Naive thymus-derived CD4-positive, alpha-beta T cell (primary cell): ENCODE data around the gene OVAAL. TPM values are rescaled to one million over a fixed set of nuclear protein-coding genes. Genes with fewer than 3 reads are reported as not detected.

Experiments
- ATAC-seq: fragments of 150-1000 bp; cut with Tn5 transposase; 2 replicates; pipeline ENCODE4 v1.10.0; 2021; ENCODE audit warnings: mild to moderate bottlenecking, moderate library complexity
- CTCF ChIA-PET: fragments of 350-600 bp; sonication (Branson Sonifier 250); formaldehyde crosslinking; loops from one replicate; lab custom pipeline; 2021; ENCODE audit warnings: antibody characterized with exemption; lab: Charles Lee
- POLR2A ChIA-PET: fragments of 350-600 bp; sonication (Branson Sonifier 250); formaldehyde crosslinking; loops from one replicate; lab custom pipeline; 2021; ENCODE audit warnings: antibody characterized with exemption, inconsistent platforms; lab: Charles Lee
- DNase-seq, 9 donors: peaks; one replicate each; pipeline versions ENCODE4 v3.0.0 to v3.0.0-alpha.2; 2020 to 2022; ENCODE audit warnings: mixed read lengths in 1 of 9
- H3K27ac ChIP-seq: one replicate; pipeline ENCODE4 v1.7.0; 2013; ENCODE audit warnings: mild to moderate bottlenecking, low read depth, low read length, moderate library complexity
- H3K27me3 ChIP-seq, 2 donors: one replicate each; pipeline ENCODE4 v1.7.0; 2013; ENCODE audit warnings: low read length in 2 of 2, mild to moderate bottlenecking in 2 of 2, moderate library complexity in 2 of 2; ENCODE audit not compliant: control insufficient read depth in 2 of 2, insufficient read depth in 2 of 2
- H3K36me3 ChIP-seq, 3 experiments: 1 replicate in 2 of 3; 2 replicates in 1 of 3; pipeline ENCODE4 v1.7.0; 2013; ENCODE audit warnings: low read length in 3 of 3, mild to moderate bottlenecking in 3 of 3, moderate library complexity in 1 of 3; ENCODE audit not compliant: insufficient read depth in 3 of 3, control insufficient read depth in 2 of 3
- H3K4me1 ChIP-seq, 2 donors: one replicate each; pipeline ENCODE4 v1.7.0; 2013; ENCODE audit warnings: low read length in 2 of 2, mild to moderate bottlenecking in 2 of 2, moderate library complexity in 1 of 2; ENCODE audit not compliant: control insufficient read depth in 2 of 2, insufficient read depth in 2 of 2
- H3K4me3 ChIP-seq: 2 replicates; pipeline ENCODE4 v1.7.0; 2013; ENCODE audit warnings: mild to moderate bottlenecking, low read length
- H3K9me3 ChIP-seq, 3 experiments: 1 replicate in 2 of 3; 2 replicates in 1 of 3; pipeline ENCODE4 v1.7.0; 2013; ENCODE audit warnings: low read length in 3 of 3; ENCODE audit not compliant: control insufficient read depth in 2 of 3
- H3K27ac Mint-ChIP-seq, 9 donors: one replicate each; pipeline ENCODE4 v1.8.0; 2020 to 2022; ENCODE audit warnings: mixed read lengths in 9 of 9, mild to moderate bottlenecking in 8 of 9, moderate library complexity in 5 of 9, inconsistent platforms in 2 of 9
- H3K27me3 Mint-ChIP-seq, 5 donors: one replicate each; pipeline ENCODE4 v1.8.0; 2021 to 2022; ENCODE audit warnings: mixed read lengths in 5 of 5, mild to moderate bottlenecking in 1 of 5
- H3K36me3 Mint-ChIP-seq, 5 donors: one replicate each; pipeline ENCODE4 v1.8.0; 2020 to 2022; ENCODE audit warnings: mixed read lengths in 5 of 5, mild to moderate bottlenecking in 3 of 5, inconsistent platforms in 1 of 5
- H3K4me1 Mint-ChIP-seq, 7 donors: one replicate each; pipeline ENCODE4 v1.8.0; 2020 to 2022; ENCODE audit warnings: mixed read lengths in 7 of 7, mild to moderate bottlenecking in 3 of 7, inconsistent platforms in 1 of 7
- H3K4me3 Mint-ChIP-seq, 10 donors: one replicate each; pipeline ENCODE4 v1.8.0; 2020 to 2022; ENCODE audit warnings: mild to moderate bottlenecking in 10 of 10, mixed read lengths in 10 of 10, moderate library complexity in 6 of 10, inconsistent platforms in 2 of 10
- H3K9me3 Mint-ChIP-seq, 11 donors: one replicate each; pipeline ENCODE4 v1.8.0; 2020 to 2022; ENCODE audit warnings: mixed read lengths in 11 of 11, mild to moderate bottlenecking in 4 of 11, inconsistent platforms in 1 of 11, moderate library complexity in 1 of 11
- intact Hi-C, 2 donors: fragments of 100-400 bp; cut with micrococcal nuclease; formaldehyde crosslinking; loops; one replicate each; pipeline ENCODE4 v1.15.1; 2023
- polyA plus RNA-seq, 2 donors: library from polyadenylated mRNA; unstranded; fragments of 300-500 nt; fragmentation: Illumina TruSeq; gene quantifications; one replicate each; pipeline ENCODE4 v1.2.3, GENCODE V29; 2021
- total RNA-seq, 6 experiments: library from RNA in 5 of 6; stranded (reverse) in 5 of 6; gene quantifications; 1 replicate in 5 of 6; 2 replicates in 1 of 6; pipeline ENCODE4 v1.2.3 and lab custom pipeline; 2021 to 2026

Gene OVAAL
- total and polyA plus RNA-seq, 7 experiments from 2014 or later: not detected

DNA sequence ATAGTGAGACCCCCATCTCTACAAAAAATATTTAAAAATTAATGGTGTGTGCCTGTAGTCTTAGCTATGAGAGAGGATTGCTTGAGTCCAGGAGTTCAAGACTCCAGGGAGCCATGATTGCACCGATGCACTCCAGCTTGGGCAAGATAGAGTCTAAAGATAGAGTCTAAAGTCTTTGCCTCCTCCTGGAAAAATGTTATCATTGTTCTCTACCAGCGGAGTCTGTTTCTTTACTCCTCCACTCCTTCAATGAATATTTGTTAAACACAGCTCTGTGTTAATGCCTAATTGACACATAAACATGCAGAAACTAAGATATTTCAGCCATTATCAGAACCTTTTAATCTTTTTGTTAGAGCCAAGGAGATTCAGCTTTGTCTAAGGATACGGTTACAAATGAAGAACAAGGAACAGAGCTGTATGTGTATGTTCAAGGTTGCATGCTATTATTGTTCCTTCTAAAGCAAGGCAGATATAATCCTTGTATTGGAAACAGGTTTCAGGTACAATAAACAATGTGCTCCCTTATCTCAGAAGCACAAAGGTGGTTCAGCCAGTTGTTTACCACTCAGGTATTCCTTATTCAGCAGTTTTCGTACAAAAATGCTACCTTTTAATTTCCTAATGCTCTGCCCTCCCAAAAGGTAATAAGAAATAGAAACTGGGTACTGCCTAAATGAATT is 15.4 kb downstream of the OVAAL start:
- no peak overlapping the region for H3K4me3 ChIP-seq
- no peak for DNase-seq
- intact Hi-C loops: no loop called here
- ChIA-PET CTCF (no interaction called here), POLR2A (no interaction called here)
- H3K9me3 ChIP-seq: no peaks in the 10 kb centered on the region
- no peaks in the 10 kb centered on the region for H3K36me3 Mint-ChIP-seq
- H3K27ac Mint-ChIP-seq: no peak overlapping the region
- no peaks in the 10 kb centered on the region for H3K4me1 ChIP-seq
- no peak overlapping the region for H3K27ac ChIP-seq
- peaks cover 0 to 20% (median 0%) of the 10 kb centered on the region in 7 donors for H3K4me1 Mint-ChIP-seq
- peaks cover 0 to 2% (median 0%) of the 10 kb centered on the region in 11 donors for H3K9me3 Mint-ChIP-seq
- no peak for ATAC-seq
- H3K36me3 ChIP-seq: no peaks in the 10 kb centered on the region
- no peak overlapping the region for H3K4me3 Mint-ChIP-seq
- no peaks in the 10 kb centered on the region for H3K27me3 ChIP-seq
- H3K27me3 Mint-ChIP-seq: peaks cover 0 to 29% (median 6%) of the 10 kb centered on the region in 5 donors

GRCh38 chr1:180577361-180577760 is 18.6 kb downstream of the OVAAL start:
- Mint-ChIP-seq H3K36me3 (no peaks in the 10 kb centered on the region), H3K9me3 (peaks cover 0 to under 1% (median 0%) of the 10 kb centered on the region in 11 donors), H3K4me1 (peaks cover 0 to 5% (median 0%) of the 10 kb centered on the region in 7 donors), H3K27ac (no peak overlapping the region), H3K27me3 (peaks cover 0 to 19% (median 6%) of the 10 kb centered on the region in 5 donors), H3K4me3 (no peak overlapping the region)
- ATAC-seq (no peak), DNase-seq (no peak)
- POLR2A ChIA-PET: no interaction called here
- Histone ChIP-seq H3K27ac (no peak overlapping the region), H3K27me3 (no peaks in the 10 kb centered on the region), H3K4me1 (no peaks in the 10 kb centered on the region), H3K36me3 (no peaks in the 10 kb centered on the region), H3K9me3 (no peaks in the 10 kb centered on the region), H3K4me3 (no peak overlapping the region)
- intact Hi-C loops: no loop called here
- CTCF ChIA-PET: no interaction called here

DNA sequence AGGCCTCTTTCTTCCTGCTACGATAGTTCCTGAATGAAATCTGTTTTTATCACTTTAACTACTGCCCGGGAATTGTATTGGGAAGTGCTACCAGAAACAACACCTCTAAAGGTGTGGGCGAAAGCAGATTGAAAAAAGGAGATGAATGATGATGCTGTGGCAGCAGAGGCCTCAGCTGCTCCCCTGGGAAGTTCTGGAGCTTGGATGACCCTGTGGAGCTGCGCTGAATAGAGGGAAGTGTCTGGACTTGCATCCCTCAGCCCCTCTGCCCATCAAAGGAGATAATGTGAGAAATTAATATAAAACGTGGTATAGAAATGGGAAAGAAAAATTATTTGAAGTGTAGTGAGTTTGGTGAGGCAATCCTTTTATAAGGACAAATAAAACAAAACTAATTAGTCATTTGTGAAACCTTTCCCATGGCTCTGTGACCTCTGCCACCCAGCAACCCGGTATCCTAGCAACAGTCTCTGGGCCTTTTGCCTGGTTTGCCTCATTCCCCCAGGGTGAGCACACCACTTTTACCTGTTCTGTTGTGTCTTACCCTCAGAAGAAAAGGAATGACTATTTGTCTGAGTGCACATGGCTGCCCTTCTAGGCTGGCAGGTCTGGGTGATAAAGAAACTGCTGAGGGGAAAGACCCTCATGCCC is 21.3 kb downstream of the OVAAL start:
- intact Hi-C loops: no loop called here
- Histone ChIP-seq H3K9me3 (no peaks in the 10 kb centered on the region), H3K4me1 (no peaks in the 10 kb centered on the region), H3K27me3 (no peaks in the 10 kb centered on the region), H3K4me3 (no peak overlapping the region), H3K36me3 (no peaks in the 10 kb centered on the region), H3K27ac (no peak overlapping the region)
- H3K4me3 Mint-ChIP-seq: no peak overlapping the region
- CTCF ChIA-PET: no interaction called here
- DNase-seq: no peak
- peaks cover 0 to 7% (median 0%) of the 10 kb centered on the region in 7 donors for H3K4me1 Mint-ChIP-seq
- peaks cover 0 to 12% (median 4%) of the 10 kb centered on the region in 5 donors for H3K27me3 Mint-ChIP-seq
- H3K27ac Mint-ChIP-seq: no peak overlapping the region
- POLR2A ChIA-PET: no interaction called here
- H3K9me3 Mint-ChIP-seq: no peaks in the 10 kb centered on the region
- H3K36me3 Mint-ChIP-seq: no peaks in the 10 kb centered on the region
- ATAC-seq: no peak

DNA sequence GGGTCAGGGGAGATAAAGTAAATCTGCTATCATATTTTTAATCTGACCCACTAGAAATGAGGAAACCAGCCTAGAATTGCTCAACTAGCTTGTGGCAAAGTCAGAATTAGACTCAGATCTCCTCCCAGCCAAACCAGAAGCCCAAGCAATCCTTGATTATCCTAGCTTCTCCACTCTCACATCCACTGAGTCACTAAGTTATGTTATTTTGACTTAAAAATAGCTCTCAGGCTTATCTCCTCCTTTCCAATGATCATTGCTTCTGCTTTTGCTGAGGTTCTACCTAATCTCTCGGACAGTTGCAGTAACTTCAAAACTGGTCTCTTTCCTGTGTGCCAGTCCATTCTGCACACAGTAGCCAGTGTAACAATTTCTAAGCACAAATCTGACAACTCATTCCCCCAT is 22.9 kb downstream of the OVAAL start:
- H3K9me3 ChIP-seq: no peaks in the 10 kb centered on the region
- no peak for ATAC-seq
- H3K9me3 Mint-ChIP-seq: no peaks in the 10 kb centered on the region
- ChIA-PET POLR2A (no interaction called here), CTCF (no interaction called here)
- H3K4me1 ChIP-seq: no peaks in the 10 kb centered on the region
- peaks cover 0 to 21% (median 0%) of the 10 kb centered on the region in 7 donors for H3K4me1 Mint-ChIP-seq
- H3K36me3 Mint-ChIP-seq: peaks cover 0 to 1% (median 0%) of the 10 kb centered on the region in 5 donors
- H3K27ac ChIP-seq: no peak overlapping the region
- H3K27me3 Mint-ChIP-seq: peaks cover 0 to 14% (median 3%) of the 10 kb centered on the region in 5 donors
- H3K27me3 ChIP-seq: no peaks in the 10 kb centered on the region
- H3K4me3 Mint-ChIP-seq: no peak overlapping the region
- H3K27ac Mint-ChIP-seq: no peak overlapping the region
- H3K36me3 ChIP-seq: no peaks in the 10 kb centered on the region
- H3K4me3 ChIP-seq: no peak overlapping the region
- no peak for DNase-seq
- intact Hi-C loops: no loop called here

DNA sequence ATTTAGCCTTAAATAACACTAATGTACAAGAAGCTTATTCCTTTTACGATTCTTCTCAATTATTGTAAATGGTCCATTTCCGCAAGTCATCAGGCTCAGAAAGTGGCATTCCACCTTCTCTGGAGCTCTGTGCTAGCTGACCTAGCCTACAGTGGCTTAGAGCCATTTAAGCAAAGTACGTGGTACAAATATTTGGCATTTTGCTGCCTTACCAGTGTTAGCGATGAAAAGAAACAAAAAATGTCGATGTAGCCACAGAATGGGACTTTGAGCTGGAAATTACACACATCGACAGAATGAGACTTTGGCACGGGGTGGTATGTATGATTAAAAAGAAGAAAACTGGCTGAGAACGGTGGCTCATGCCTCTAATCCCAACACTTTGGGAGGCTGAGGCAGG is 26.1 kb downstream of the OVAAL start:
- H3K36me3 Mint-ChIP-seq: peaks cover 0 to 18% (median 0%) of the 10 kb centered on the region in 5 donors
- Histone ChIP-seq H3K9me3 (no peaks in the 10 kb centered on the region), H3K36me3 (no peaks in the 10 kb centered on the region), H3K4me3 (no peak overlapping the region), H3K27me3 (no peaks in the 10 kb centered on the region), H3K4me1 (no peaks in the 10 kb centered on the region), H3K27ac (no peak overlapping the region)
- H3K9me3 Mint-ChIP-seq: peaks cover 0 to 28% (median 6%) of the 10 kb centered on the region in 11 donors
- H3K27ac Mint-ChIP-seq: peak overlapping the region in 2 of 9 donors; percentile 21 to 93
- H3K27me3 Mint-ChIP-seq: peaks cover 0 to 16% (median 0%) of the 10 kb centered on the region in 5 donors
- intact Hi-C loops: loop anchor here in 1 of 2 donors (2.0 kb wide), 1 partner anchor 48 kb away; the partner anchor contains the start of gene XPR1
- ChIA-PET CTCF (no interaction called here), POLR2A (no interaction called here)
- peak overlapping the region in 1 of 10 donors; percentile 81 for H3K4me3 Mint-ChIP-seq
- H3K4me1 Mint-ChIP-seq: peaks cover 0 to 27% (median 0%) of the 10 kb centered on the region in 7 donors
- ATAC-seq: no peak
- DNase-seq: no peak

- CTCF ChIA-PET: no interaction called here
- H3K4me3 ChIP-seq: no peak overlapping the region
- H3K4me1 Mint-ChIP-seq: peaks cover 0 to 27% (median 0%) of the 10 kb centered on the region in 7 donors
- H3K27ac ChIP-seq: no peak overlapping the region
- no peaks in the 10 kb centered on the region for H3K9me3 ChIP-seq
- intact Hi-C loops: loop anchor here in 1 of 2 donors (2.0 kb wide), 1 partner anchor 47 kb away; the partner anchor contains the start of gene XPR1
- H3K36me3 Mint-ChIP-seq: peaks cover 0 to 18% (median 0%) of the 10 kb centered on the region in 5 donors
- peaks cover 0 to 29% (median 6%) of the 10 kb centered on the region in 11 donors for H3K9me3 Mint-ChIP-seq
- H3K27ac Mint-ChIP-seq: peak overlapping the region in 1 of 9 donors; percentile 93
- ATAC-seq (no peak), DNase-seq (no peak)
- POLR2A ChIA-PET: no interaction called here
- no peaks in the 10 kb centered on the region for H3K36me3 ChIP-seq
- peak overlapping the region in 1 of 10 donors; percentile 81 for H3K4me3 Mint-ChIP-seq
- H3K4me1 ChIP-seq: no peaks in the 10 kb centered on the region
- H3K27me3 ChIP-seq: no peaks in the 10 kb centered on the region
- peaks cover 0 to 25% (median 5%) of the 10 kb centered on the region in 5 donors for H3K27me3 Mint-ChIP-seq
Measured at GRCh38 chr1:180585994-180586359, 27.2 kb downstream of the OVAAL start.
